Upper lobe of left lung (tissue), 4 donors: ENCODE measurements around the gene LHX5.

Source experiments
- CTCF ChIP-seq, 6 experiments: fragments of 450-650 bp in 4 of 6; fragments of 200-600 bp in 2 of 6; sonication (generic) in 2 of 6; IDR thresholded peaks; one replicate each; pipeline ENCODE4 v1.5.1; 2016 to 2019; ENCODE audit warnings: antibody characterized with exemption in 6 of 6
- EP300 ChIP-seq, 4 donors: sonication (generic); formaldehyde crosslinking; IDR thresholded peaks; one replicate each; pipeline ENCODE4 v1.5.1; 2017; ENCODE audit warnings: antibody characterized with exemption in 4 of 4, control low read depth in 2 of 4
- POLR2A ChIP-seq, 4 donors: fragments of 450-650 bp; IDR thresholded peaks; one replicate each; pipeline ENCODE4 v1.5.1; 2016 to 2017; ENCODE audit warnings: antibody characterized with exemption in 4 of 4, mild to moderate bottlenecking in 2 of 4
- POLR2AphosphoS5 ChIP-seq, 2 donors: sonication (generic); formaldehyde crosslinking; IDR thresholded peaks; one replicate each; pipeline ENCODE4 v1.5.1; 2017; ENCODE audit warnings: antibody characterized with exemption in 2 of 2

- TF ChIP-seq CTCF (IDR thresholded peaks at IDR 0.05) (no peak), EP300 (IDR thresholded peaks at IDR 0.05) (no peak), POLR2AphosphoS5 (IDR thresholded peaks at IDR 0.05) (no peak), POLR2A (IDR thresholded peaks at IDR 0.05) (no peak)
Observed at GRCh38 chr12:113420996-113421595, 50.6 kb downstream of the LHX5 start.
